HG03439 (cell line): ENCODE measurements around the gene EIPR1.
"Not testable (repeated sequence)": the region's sequence is repeated elsewhere in the genome, so short reads cannot be mapped to it uniquely, and the experiment has no call there.

Source experiments
- ATAC-seq: cut with Tn5 transposase; IDR thresholded peaks from one replicate; pipeline ENCODE4 v1.9.1; 2021; ENCODE audit warnings: mild to moderate bottlenecking, moderate library complexity; ENCODE audit not compliant: unreplicated experiment

Gene EIPR1

GRCh38 chr2:3291113-3291512 is 86.5 kb downstream of the EIPR1 start:
- no peak for ATAC-seq

- no peak for ATAC-seq
Measured at GRCh38 chr2:3290655-3291054, 87.0 kb downstream of the EIPR1 start.

GRCh38 chr2:3289971-3290370 is 87.6 kb downstream of the EIPR1 start:
- ATAC-seq: no peak

- ATAC-seq: no peak
Measured at GRCh38 chr2:3289526-3289925, 88.1 kb downstream of the EIPR1 start.

- ATAC-seq: no peak
Measured at GRCh38 chr2:3289171-3289515, 88.5 kb downstream of the EIPR1 start.

GRCh38 chr2:3288470-3289170 is 89.0 kb downstream of the EIPR1 start:
- no peak for ATAC-seq

- no peak for ATAC-seq
Measured at GRCh38 chr2:3287896-3288295, 89.7 kb downstream of the EIPR1 start.

GRCh38 chr2:3286646-3287036 is 91.0 kb downstream of the EIPR1 start:
- ATAC-seq: not testable (repeated sequence)

GRCh38 chr2:3285901-3286645 is 91.5 kb downstream of the EIPR1 start:
- ATAC-seq: no peak

- no peak for ATAC-seq
Measured at GRCh38 chr2:3284657-3285630, 92.7 kb downstream of the EIPR1 start.

- ATAC-seq: not testable (repeated sequence)
Measured at GRCh38 chr2:3283876-3284656, 93.6 kb downstream of the EIPR1 start.

- ATAC-seq: no peak
Measured at GRCh38 chr2:3283206-3283605, 94.4 kb downstream of the EIPR1 start.

GRCh38 chr2:3282056-3282998 is 95.3 kb downstream of the EIPR1 start:
- ATAC-seq: no peak

- ATAC-seq: no peak
Measured at GRCh38 chr2:3280683-3281520, 96.7 kb downstream of the EIPR1 start.

GRCh38 chr2:3280197-3280596 is 97.4 kb downstream of the EIPR1 start:
- no peak for ATAC-seq

- no peak for ATAC-seq
Measured at GRCh38 chr2:3279236-3279960, 98.2 kb downstream of the EIPR1 start.

GRCh38 chr2:3278521-3279218 is 98.9 kb downstream of the EIPR1 start:
- ATAC-seq: no peak
